Thoracic aorta (tissue), 2 donors: ENCODE measurements around the gene NRP1. TPM values are rescaled to one million over a fixed set of nuclear protein-coding genes. Genes with fewer than 3 reads are reported as not detected.

Experiments used
- ATAC-seq: fragments of 150-250 bp; one replicate; pipeline ENCODE4 v1.8.0; 2017; ENCODE audit warnings: low read depth; ENCODE audit not compliant: insufficient number of reproducible peaks, low FRiP score
- DNase-seq: peaks from one replicate; pipeline ENCODE4 v3.0.0-alpha.2; 2020; ENCODE audit warnings: low spot score
- H3K27ac ChIP-seq, 2 donors: fragments of 200-600 bp; sonication (generic); 1 replicate in 1 of 2; 2 replicates in 1 of 2; pipeline ENCODE4 v1.5.1; 2016; ENCODE audit warnings: mild to moderate bottlenecking in 2 of 2, moderate library complexity in 2 of 2
- H3K27me3 ChIP-seq: fragments of 200-600 bp; sonication (generic); replicated peaks from 2 replicates; pipeline ENCODE4 v1.6.0; 2016; ENCODE audit warnings: mild to moderate bottlenecking; ENCODE audit not compliant: insufficient read depth
- H3K36me3 ChIP-seq: fragments of 200-600 bp; sonication (generic); one replicate; pipeline ENCODE4 v1.5.1; 2016
- H3K4me1 ChIP-seq, 2 donors: fragments of 200-600 bp; sonication (generic); 1 replicate in 1 of 2; 2 replicates in 1 of 2; pipeline versions ENCODE4 v1.5.1 to v1.6.0; 2016; ENCODE audit warnings: low read depth in 2 of 2, mild to moderate bottlenecking in 1 of 2; ENCODE audit not compliant: control insufficient read depth in 1 of 2
- H3K4me3 ChIP-seq: fragments of 200-600 bp; sonication (generic); 2 replicates; pipeline ENCODE4 v1.5.1; 2016; ENCODE audit warnings: mild to moderate bottlenecking
- H3K9me3 ChIP-seq: fragments of 200-600 bp; sonication (generic); 2 replicates; pipeline ENCODE4 v1.5.1; 2016
- total RNA-seq, 2 donors: library from RNA; depleted of rRNA; stranded (reverse); fragments of >200 nt; gene quantifications; one replicate each; pipeline versions ENCODE4 v1.1.0 to v1.2.3, GENCODE V29; 2016
- TF ChIP-seq, protein P1 (sequence below): fragments of 200-600 bp; sonication (generic); IDR thresholded peaks from one replicate; pipeline ENCODE4 v1.5.1; 2019; ENCODE audit warnings: antibody characterized with exemption

The NRP1 gene
- total RNA-seq, 2 donors from 2014 or later: 66.9 to 117 TPM

DNA sequence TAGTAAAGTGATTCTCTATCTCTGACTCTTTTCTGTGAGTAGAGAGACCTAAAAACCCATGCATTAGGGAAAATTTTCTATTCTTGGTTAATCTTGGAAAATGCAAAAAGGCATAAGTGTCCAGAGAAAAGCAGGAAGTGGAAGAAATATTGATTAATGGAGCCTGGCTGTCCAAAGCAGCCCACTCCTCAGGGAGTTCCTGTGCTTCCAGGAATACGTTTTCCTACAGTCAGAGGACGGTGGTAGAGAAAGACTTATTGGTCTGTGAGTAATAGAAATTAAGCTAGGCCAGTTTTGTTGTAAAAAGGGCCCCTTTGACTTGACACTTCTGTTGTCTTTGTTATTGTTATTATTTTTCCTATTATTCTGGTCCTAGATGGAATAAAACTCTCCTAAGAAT, 157.8 kb downstream of the NRP1 start:
- Histone ChIP-seq H3K27ac (no peak overlapping the region), H3K4me3 (no peak overlapping the region), H3K27me3 (no peaks in the 10 kb centered on the region), H3K9me3 (no peaks in the 10 kb centered on the region), H3K36me3 (no peaks in the 10 kb centered on the region), H3K4me1 (peaks cover 12 to 26% of the 10 kb centered on the region in 2 donors)
- no peak for DNase-seq
- no peak for ATAC-seq
- TF ChIP-seq, protein P1, sequence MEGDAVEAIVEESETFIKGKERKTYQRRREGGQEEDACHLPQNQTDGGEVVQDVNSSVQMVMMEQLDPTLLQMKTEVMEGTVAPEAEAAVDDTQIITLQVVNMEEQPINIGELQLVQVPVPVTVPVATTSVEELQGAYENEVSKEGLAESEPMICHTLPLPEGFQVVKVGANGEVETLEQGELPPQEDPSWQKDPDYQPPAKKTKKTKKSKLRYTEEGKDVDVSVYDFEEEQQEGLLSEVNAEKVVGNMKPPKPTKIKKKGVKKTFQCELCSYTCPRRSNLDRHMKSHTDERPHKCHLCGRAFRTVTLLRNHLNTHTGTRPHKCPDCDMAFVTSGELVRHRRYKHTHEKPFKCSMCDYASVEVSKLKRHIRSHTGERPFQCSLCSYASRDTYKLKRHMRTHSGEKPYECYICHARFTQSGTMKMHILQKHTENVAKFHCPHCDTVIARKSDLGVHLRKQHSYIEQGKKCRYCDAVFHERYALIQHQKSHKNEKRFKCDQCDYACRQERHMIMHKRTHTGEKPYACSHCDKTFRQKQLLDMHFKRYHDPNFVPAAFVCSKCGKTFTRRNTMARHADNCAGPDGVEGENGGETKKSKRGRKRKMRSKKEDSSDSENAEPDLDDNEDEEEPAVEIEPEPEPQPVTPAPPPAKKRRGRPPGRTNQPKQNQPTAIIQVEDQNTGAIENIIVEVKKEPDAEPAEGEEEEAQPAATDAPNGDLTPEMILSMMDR: no peak

DNA sequence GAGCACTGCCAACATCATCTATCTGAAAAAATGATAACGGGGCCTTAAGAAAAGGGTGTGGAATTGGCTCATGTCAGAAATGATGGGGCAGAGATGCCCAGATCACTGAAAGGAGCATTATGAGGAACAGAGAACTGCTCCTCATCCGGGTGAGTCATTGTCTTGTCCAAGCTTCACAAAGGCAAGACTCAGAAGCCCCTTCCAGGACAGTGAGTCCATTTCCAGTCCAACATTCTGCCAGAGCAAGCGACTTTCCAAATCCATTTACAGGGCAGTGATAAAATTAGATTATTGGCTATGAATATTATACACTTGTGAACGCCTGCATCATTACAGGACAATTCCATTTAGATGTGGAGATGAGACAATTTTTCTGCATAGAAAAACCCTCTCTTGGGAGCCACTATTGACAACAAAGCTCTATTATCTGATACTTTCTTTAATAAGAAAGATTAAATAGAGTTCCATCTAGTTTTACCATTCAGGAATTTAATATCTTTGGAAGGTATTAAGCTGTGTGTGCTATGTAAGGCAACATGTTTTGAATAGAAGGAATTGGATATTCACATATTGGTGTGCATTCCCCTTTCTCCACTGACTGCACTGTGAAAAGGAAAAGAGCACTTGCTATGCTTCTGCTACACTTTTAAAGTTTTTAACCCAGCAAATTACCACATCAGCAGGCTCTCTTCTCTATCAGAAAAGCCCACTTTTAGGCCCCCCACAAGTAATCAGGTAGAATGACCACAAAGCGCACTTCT, 159.6 kb downstream of the NRP1 start:
- H3K27ac ChIP-seq: no peak overlapping the region
- TF ChIP-seq, protein P1: no peak
- H3K27me3 ChIP-seq: no peaks in the 10 kb centered on the region
- H3K9me3 ChIP-seq: no peaks in the 10 kb centered on the region
- ATAC-seq (no peak), DNase-seq (no peak)
- H3K4me3 ChIP-seq: no peak overlapping the region
- H3K4me1 ChIP-seq: peaks cover 12 to 21% of the 10 kb centered on the region in 2 donors
- no peaks in the 10 kb centered on the region for H3K36me3 ChIP-seq

DNA sequence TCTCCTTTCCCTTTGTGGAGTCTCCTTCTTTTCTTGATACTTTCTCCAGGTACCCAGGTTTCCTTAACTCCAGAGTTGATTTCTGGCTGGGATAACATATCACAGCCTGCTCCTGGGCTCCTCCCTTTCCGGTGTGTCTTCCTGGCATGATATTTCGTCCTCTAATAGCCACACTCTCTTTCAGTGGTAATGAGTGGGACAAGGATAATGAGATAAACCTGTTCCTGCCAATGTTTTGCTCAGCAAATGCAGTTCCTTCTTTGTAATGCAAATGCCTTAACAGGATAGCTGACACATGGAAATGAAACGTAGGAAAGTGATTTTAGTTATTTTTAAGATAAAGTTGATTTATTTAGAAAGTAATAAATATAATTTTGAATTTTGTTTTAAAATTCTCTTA, 168.6 kb downstream of the NRP1 start:
- TF ChIP-seq, protein P1: no peak
- DNase-seq: no peak
- no peak for ATAC-seq
- H3K9me3 ChIP-seq: no peaks in the 10 kb centered on the region
- no peak overlapping the region for H3K27ac ChIP-seq
- H3K27me3 ChIP-seq: no peaks in the 10 kb centered on the region
- no peaks in the 10 kb centered on the region for H3K4me1 ChIP-seq
- H3K4me3 ChIP-seq: no peak overlapping the region
- H3K36me3 ChIP-seq: no peaks in the 10 kb centered on the region

DNA sequence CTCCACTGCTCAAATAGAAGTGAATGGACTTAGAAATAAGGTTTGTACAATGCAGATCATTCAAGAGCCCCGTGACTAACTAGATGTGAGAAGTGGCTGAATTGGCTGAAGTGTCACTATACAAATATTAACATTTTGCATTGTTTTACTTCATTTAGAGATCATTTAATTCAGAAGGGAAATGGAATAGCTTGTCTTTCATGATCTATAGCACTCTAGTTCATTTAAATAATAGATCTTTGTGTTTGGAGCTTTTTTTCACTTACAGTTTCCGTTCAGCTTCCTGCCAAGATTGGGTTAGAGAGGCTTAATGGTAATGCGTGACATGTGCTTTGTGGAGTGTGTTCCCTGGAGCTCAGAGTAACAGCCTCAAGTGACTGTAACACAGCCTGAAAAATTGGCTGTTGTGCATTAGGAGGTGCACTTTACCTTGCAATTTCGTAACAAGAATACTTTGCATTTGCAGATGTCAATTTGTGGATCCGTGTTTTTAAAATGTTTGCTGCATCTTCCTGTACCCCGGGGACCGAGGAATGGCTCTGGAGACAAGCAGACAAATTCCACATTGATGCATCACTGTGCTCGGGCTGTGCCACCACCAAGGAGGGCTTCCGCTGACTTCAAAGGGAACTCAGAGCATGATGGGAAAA, 170.3 kb downstream of the NRP1 start:
- Histone ChIP-seq H3K27me3 (no peaks in the 10 kb centered on the region), H3K4me3 (no peak overlapping the region), H3K4me1 (no peaks in the 10 kb centered on the region), H3K9me3 (no peaks in the 10 kb centered on the region), H3K27ac (no peak overlapping the region), H3K36me3 (no peaks in the 10 kb centered on the region)
- DNase-seq (no peak), ATAC-seq (no peak)
- TF ChIP-seq, protein P1: no peak

DNA sequence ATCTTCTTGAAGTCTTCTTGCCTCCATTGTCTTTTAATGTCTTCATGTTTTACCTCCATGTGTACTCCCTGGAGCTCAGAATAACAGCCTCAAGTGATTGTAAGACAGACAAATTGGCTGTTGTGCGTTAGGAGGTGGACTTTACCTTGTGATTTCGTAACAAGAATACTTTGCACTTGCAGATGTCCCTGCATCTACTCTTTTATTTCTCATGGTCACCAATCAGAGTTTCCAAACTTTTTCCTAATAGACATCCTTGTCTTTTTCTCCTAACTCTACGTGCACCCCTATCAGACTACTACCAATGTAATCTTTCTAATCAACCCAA, 172.3 kb downstream of the NRP1 start:
- TF ChIP-seq, protein P1: no peak
- ATAC-seq (no peak), DNase-seq (no peak)
- Histone ChIP-seq H3K9me3 (no peaks in the 10 kb centered on the region), H3K36me3 (no peaks in the 10 kb centered on the region), H3K27me3 (no peaks in the 10 kb centered on the region), H3K4me3 (no peak overlapping the region), H3K27ac (no peak overlapping the region), H3K4me1 (peaks cover 0 to 3% of the 10 kb centered on the region in 2 donors)
